ENCODE measurements around the gene CCDC71.

CCDC71 gene

GRCh38 chr3:49165771-49166751, at the start of gene CCDC71:
CCDC71 (minus strand) TSS chr3:49166331; CDS start chr3:49164208, 2,123 bp downstream.
- peak; percentile 48 for DNase-seq

- no peak for DNase-seq
Observed at GRCh38 chr3:49213998-49214397, 47.9 kb upstream of the CCDC71 start.

GRCh38 chr3:49213541-49213943, 47.4 kb upstream of the CCDC71 start:
- no peak for DNase-seq

- DNase-seq, result no peak
Observed at GRCh38 chr3:49199900-49200281, 33.8 kb upstream of the CCDC71 start.

- no peak for DNase-seq
Observed at GRCh38 chr3:49199239-49199899, 33.2 kb upstream of the CCDC71 start.

GRCh38 chr3:49198611-49199230, 32.6 kb upstream of the CCDC71 start:
- DNase-seq, result no peak

GRCh38 chr3:49198161-49198560, 32.0 kb upstream of the CCDC71 start:
- DNase-seq, result no peak

GRCh38 chr3:49191741-49192140, 25.6 kb upstream of the CCDC71 start:
- no peak for DNase-seq

- no peak for DNase-seq
Observed at GRCh38 chr3:49183873-49184272, 17.7 kb upstream of the CCDC71 start.

GRCh38 chr3:49182682-49183081, 16.6 kb upstream of the CCDC71 start:
- DNase-seq, result no peak

GRCh38 chr3:49181351-49181750, 15.2 kb upstream of the CCDC71 start:
- no peak for DNase-seq

GRCh38 chr3:49180116-49180515, 14.0 kb upstream of the CCDC71 start:
- no peak for DNase-seq

GRCh38 chr3:49177073-49177472, 10.9 kb upstream of the CCDC71 start:
- no peak for DNase-seq

- DNase-seq, result no peak
Observed at GRCh38 chr3:49175530-49175929, 9.4 kb upstream of the CCDC71 start.

- DNase-seq, result no peak
Observed at GRCh38 chr3:49174397-49174985, 8.4 kb upstream of the CCDC71 start.

- DNase-seq, result no peak
Observed at GRCh38 chr3:49173792-49174170, 7.7 kb upstream of the CCDC71 start.

GRCh38 chr3:49173116-49173791, 7.1 kb upstream of the CCDC71 start:
- no peak for DNase-seq

- no peak for DNase-seq
Observed at GRCh38 chr3:49172551-49173041, 6.5 kb upstream of the CCDC71 start.

GRCh38 chr3:49171775-49172500, 5.8 kb upstream of the CCDC71 start:
- no peak for DNase-seq

GRCh38 chr3:49171119-49171774, 5.1 kb upstream of the CCDC71 start, which contains the start of gene KLHDC8B:
KLHDC8B (plus strand) TSS chr3:49171598; CDS start chr3:49172770, 1,172 bp downstream.
- peak; percentile 67 for DNase-seq

- no peak for DNase-seq
Observed at GRCh38 chr3:49170744-49171118, 4.6 kb upstream of the CCDC71 start.
